ENCODE data around the gene WDFY1. TPM values are rescaled to one million over a fixed set of nuclear protein-coding genes. Genes with fewer than 3 reads are reported as not detected.

The WDFY1 gene
- total RNA-seq, 2 experiments from 2014 or later = 33.3 to 45.3 TPM

DNA sequence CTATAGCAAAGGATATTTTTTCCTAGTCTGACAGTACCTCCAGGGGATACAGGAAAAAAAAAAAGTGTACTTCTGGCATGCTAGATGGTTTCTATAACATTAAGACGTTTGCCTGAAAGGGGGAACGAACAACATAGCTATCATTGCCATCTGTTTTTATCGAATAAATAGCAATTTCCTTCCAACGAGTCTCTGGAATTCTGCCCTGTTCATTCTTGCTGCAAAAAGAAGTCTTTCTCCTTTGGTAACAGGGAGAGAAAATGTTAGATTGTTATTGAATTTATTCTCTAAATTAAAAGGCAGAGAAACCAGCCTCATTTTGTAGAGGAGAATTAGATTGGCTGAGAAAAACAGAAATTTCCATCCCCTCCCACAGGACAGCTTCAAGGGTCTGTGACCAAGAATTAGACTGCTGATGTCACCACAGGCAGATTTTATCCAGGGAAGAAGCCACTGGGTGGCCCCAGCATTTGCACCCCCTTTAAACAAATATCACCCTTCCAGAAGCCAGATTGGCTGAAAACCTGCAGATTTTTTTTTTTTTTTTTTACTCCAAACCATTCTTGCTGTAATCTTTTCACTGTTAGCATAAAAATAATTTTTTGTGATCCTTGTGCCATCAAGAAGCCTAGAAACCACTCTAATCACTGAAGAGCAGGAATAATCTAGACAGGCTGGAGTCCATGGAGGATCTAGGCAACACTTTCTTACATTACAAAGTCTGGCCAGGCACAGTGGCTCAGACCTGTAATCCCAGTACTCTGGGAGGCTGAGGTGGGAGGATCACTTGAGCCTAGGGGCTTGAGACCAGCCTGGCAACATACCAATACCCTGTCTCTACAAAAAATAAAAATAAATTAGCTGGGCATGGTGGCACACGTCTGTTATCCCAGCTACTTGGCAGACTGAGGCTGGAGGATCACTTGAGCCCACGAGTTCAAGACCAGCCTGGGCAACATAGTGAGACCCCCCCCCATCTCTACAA lies 12.0 kb downstream of the WDFY1 start:
- Histone ChIP-seq H3K4me2 (ENCODE audit: low read length) (no peak overlapping the region), H2AFZ (ENCODE audit: low read length) (no peak overlapping the region), H4K20me1 (ENCODE audit: insufficient read depth, low read length) (no peaks in the 10 kb centered on the region), H3K4me3 (ENCODE audit: low read depth, low read length, poor library complexity, severe bottlenecking) (no peak overlapping the region), H3K9me2 (ENCODE audit: insufficient read depth, low read length) (no peaks in the 10 kb centered on the region), H3K27ac (ENCODE audit: low read depth, low read length, poor library complexity, severe bottlenecking) (no peak overlapping the region), H3K36me3 (ENCODE audit: insufficient read depth, low read length) (no peaks in the 10 kb centered on the region), H3K79me2 (ENCODE audit: insufficient read depth, low read depth, low read length) (no peaks in the 10 kb centered on the region), H3K9me3 (ENCODE audit: low read length) (no peaks in the 10 kb centered on the region), H3K4me1 (ENCODE audit: insufficient read depth, low read length, poor library complexity, severe bottlenecking) (no peaks in the 10 kb centered on the region)
- intact Hi-C loops (cut with micrococcal nuclease; ENCODE audit: unreplicated experiment) = no loop called here
- POLR2A ChIA-PET = interaction anchor here (0.6 to 1.1 kb wide), 2 partner anchors 37 to 658 kb away, joined by 5 to 10 read pairs; no protein-coding TSS in a partner anchor
- CTCF ChIA-PET (ENCODE audit: unreplicated experiment) = interaction anchor here (0.5 kb wide), 1 partner anchor 63 kb away, joined by 3 read pairs; no protein-coding TSS in a partner anchor
- DNase-seq (ENCODE audit: low spot score) = no peak
- BruUV-seq (replicated peaks) = no TSS peak
- TF ChIP-seq, protein P1, sequence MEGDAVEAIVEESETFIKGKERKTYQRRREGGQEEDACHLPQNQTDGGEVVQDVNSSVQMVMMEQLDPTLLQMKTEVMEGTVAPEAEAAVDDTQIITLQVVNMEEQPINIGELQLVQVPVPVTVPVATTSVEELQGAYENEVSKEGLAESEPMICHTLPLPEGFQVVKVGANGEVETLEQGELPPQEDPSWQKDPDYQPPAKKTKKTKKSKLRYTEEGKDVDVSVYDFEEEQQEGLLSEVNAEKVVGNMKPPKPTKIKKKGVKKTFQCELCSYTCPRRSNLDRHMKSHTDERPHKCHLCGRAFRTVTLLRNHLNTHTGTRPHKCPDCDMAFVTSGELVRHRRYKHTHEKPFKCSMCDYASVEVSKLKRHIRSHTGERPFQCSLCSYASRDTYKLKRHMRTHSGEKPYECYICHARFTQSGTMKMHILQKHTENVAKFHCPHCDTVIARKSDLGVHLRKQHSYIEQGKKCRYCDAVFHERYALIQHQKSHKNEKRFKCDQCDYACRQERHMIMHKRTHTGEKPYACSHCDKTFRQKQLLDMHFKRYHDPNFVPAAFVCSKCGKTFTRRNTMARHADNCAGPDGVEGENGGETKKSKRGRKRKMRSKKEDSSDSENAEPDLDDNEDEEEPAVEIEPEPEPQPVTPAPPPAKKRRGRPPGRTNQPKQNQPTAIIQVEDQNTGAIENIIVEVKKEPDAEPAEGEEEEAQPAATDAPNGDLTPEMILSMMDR (conservative IDR thresholded peaks at IDR 0.05; ENCODE audit: low read length) = no peak
- no peak for TF ChIP-seq EZH2phosphoT487 (IDR thresholded peaks at IDR 0.05; ENCODE audit: borderline replicate concordance, low read depth, low read length)

DNA sequence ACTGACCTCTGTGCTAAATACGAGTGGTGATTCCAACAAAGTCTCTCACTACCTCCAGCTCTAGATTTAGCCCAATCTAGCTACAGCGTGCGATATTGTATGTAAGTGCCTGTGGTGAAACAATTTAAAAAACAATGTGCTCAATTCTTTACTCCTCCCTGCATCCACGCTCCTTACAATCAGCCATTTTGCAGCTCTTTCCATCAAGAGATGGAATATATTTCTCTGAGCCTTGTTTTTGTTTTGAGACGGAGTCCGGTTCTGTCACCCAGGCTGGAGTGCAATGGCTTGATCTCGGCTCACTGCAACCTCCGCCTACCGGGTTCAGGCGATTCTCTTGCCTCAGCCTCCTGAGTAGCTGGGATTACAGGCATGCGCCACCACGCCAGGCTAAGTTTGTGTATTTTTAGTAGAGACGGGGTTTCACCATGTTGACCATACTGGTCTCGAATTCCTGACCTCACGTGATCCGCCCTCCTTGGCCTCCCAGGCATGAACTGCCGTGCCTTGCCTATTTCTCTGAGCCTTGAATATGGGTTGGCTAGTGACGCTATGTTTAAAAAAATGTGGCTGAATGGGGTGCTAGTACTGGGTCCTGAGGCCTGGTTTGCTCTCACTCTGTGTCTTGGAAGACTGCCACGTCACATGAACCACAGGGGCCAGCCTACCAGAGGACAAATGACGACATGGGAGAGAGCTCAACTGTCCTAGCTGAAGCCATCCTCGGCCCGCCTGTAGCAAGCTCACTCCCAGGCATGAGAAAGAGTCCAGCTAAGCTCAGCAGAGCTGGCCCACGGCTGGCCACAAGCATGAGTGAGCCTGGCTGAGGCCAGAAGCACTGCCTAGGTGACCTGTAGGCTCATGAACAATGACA lies 14.8 kb downstream of the WDFY1 start:
- ChIA-PET CTCF (ENCODE audit: unreplicated experiment) (no interaction called here), POLR2A (interaction anchor here (1.1 kb wide), 1 partner anchor 10 kb away, joined by 3 read pairs; no protein-coding TSS in a partner anchor)
- no peak overlapping the region for H2AFZ ChIP-seq (ENCODE audit: low read length)

More for the DNA sequence above, 14.8 kb downstream of the WDFY1 start:
- Histone ChIP-seq H3K79me2 (ENCODE audit: insufficient read depth, low read depth, low read length) (no peaks in the 10 kb centered on the region), H4K20me1 (ENCODE audit: insufficient read depth, low read length) (no peaks in the 10 kb centered on the region), H3K9me3 (ENCODE audit: low read length) (no peaks in the 10 kb centered on the region), H3K9me2 (ENCODE audit: insufficient read depth, low read length) (no peaks in the 10 kb centered on the region), H3K4me1 (ENCODE audit: insufficient read depth, low read length, poor library complexity, severe bottlenecking) (no peaks in the 10 kb centered on the region), H3K4me3 (ENCODE audit: low read depth, low read length, poor library complexity, severe bottlenecking) (no peak overlapping the region), H3K27ac (ENCODE audit: low read depth, low read length, poor library complexity, severe bottlenecking) (no peak overlapping the region), H3K36me3 (ENCODE audit: insufficient read depth, low read length) (no peaks in the 10 kb centered on the region), H3K4me2 (ENCODE audit: low read length) (no peak overlapping the region)
- TF ChIP-seq, protein P1 (conservative IDR thresholded peaks at IDR 0.05; ENCODE audit: low read length) = no peak
- intact Hi-C loops (cut with micrococcal nuclease; ENCODE audit: unreplicated experiment) = no loop called here
- BruUV-seq (replicated peaks) = no TSS peak
- no peak for DNase-seq (ENCODE audit: low spot score)
